Hematopoietic multipotent progenitor cell treated with erythropoietin and hydrocortisone succinate and interleukin-3 and kit ligand, for 8 days (in vitro differentiated cells): Measurements from ENCODE around the gene PLEKHF1.

Experiments
- DNase-seq: peaks from one replicate; pipeline ENCODE4 v3.0.0-alpha.2; 2015

The PLEKHF1 gene

GRCh38 chr19:29665215-29665825 lies at the start of gene PLEKHF1:
Gene PLEKHF1 (plus strand): TSS chr19:29665461. CDS start chr19:29673840, 8,379 bp downstream.
- DNase-seq: peak; percentile 69

GRCh38 chr19:29615891-29616425 lies 49.3 kb upstream of the PLEKHF1 start:
- DNase-seq: no peak

- DNase-seq: no peak
Measured at GRCh38 chr19:29616541-29616940, 48.7 kb upstream of the PLEKHF1 start.

- DNase-seq: no peak
Measured at GRCh38 chr19:29617366-29618266, 47.6 kb upstream of the PLEKHF1 start.

GRCh38 chr19:29618434-29618833 lies 46.8 kb upstream of the PLEKHF1 start:
- DNase-seq: no peak

GRCh38 chr19:29618871-29619270 lies 46.4 kb upstream of the PLEKHF1 start:
- DNase-seq: no peak

GRCh38 chr19:29620931-29621351 lies 44.3 kb upstream of the PLEKHF1 start:
- DNase-seq: no peak

- DNase-seq: no peak
Measured at GRCh38 chr19:29622166-29623070, 42.8 kb upstream of the PLEKHF1 start.

- DNase-seq: no peak
Measured at GRCh38 chr19:29623726-29624488, 41.4 kb upstream of the PLEKHF1 start.

GRCh38 chr19:29624489-29625185 lies 40.6 kb upstream of the PLEKHF1 start:
- DNase-seq: no peak

- no peak for DNase-seq
Measured at GRCh38 chr19:29625186-29625651, 40.0 kb upstream of the PLEKHF1 start.

GRCh38 chr19:29626386-29626785 lies 38.9 kb upstream of the PLEKHF1 start:
- DNase-seq: no peak

GRCh38 chr19:29626832-29627231 lies 38.4 kb upstream of the PLEKHF1 start:
- DNase-seq: peak; percentile 42

- DNase-seq: no peak
Measured at GRCh38 chr19:29628661-29629385, 36.4 kb upstream of the PLEKHF1 start.

- no peak for DNase-seq
Measured at GRCh38 chr19:29629836-29630534, 35.3 kb upstream of the PLEKHF1 start.

- no peak for DNase-seq
Measured at GRCh38 chr19:29630655-29631054, 34.6 kb upstream of the PLEKHF1 start.

GRCh38 chr19:29631450-29631849 lies 33.8 kb upstream of the PLEKHF1 start:
- DNase-seq: no peak

GRCh38 chr19:29634002-29634401 lies 31.3 kb upstream of the PLEKHF1 start:
- no peak for DNase-seq

- DNase-seq: no peak
Measured at GRCh38 chr19:29634423-29635130, 30.7 kb upstream of the PLEKHF1 start.
